Spleen (tissue), 11 donors: ENCODE measurements around the gene CD79A. TPM values are rescaled to one million over a fixed set of nuclear protein-coding genes. Genes with fewer than 3 reads are reported as not detected.

Source experiments
- DNase-seq: peaks from one replicate; pipeline ENCODE4 v3.0.0-alpha.2; 2020
- H3K27ac ChIP-seq, 8 donors: fragments of 200-600 bp; sonication (generic) in 7 of 8; 1 replicate in 4 of 8; 2 replicates in 4 of 8; pipeline versions ENCODE4 v1.5.0 to v1.8.0; 2016 to 2021; ENCODE audit warnings: inconsistent platforms in 4 of 8, mild to moderate bottlenecking in 4 of 8, moderate library complexity in 1 of 8
- H3K27me3 ChIP-seq, 7 donors: fragments of 200-600 bp; sonication (generic) in 6 of 7; replicated peaks in 1 of 7; 1 replicate in 4 of 7; 2 replicates in 3 of 7; pipeline versions ENCODE4 v1.5.0 to v1.8.0; 2016 to 2021; ENCODE audit warnings: inconsistent platforms in 3 of 7, mild to moderate bottlenecking in 1 of 7
- H3K36me3 ChIP-seq, 6 donors: fragments of 200-600 bp; sonication (generic) in 5 of 6; 1 replicate in 4 of 6; 2 replicates in 2 of 6; pipeline versions ENCODE4 v1.5.0 to v1.8.0; 2016 to 2021; ENCODE audit warnings: inconsistent platforms in 2 of 6
- H3K4me1 ChIP-seq, 6 donors: fragments of 200-600 bp; sonication (generic) in 5 of 6; 1 replicate in 3 of 6; 2 replicates in 3 of 6; pipeline versions ENCODE4 v1.5.0 to v1.8.0; 2016 to 2021; ENCODE audit warnings: inconsistent platforms in 3 of 6
- H3K4me3 ChIP-seq, 8 donors: fragments of 200-600 bp; sonication (generic) in 7 of 8; 1 replicate in 4 of 8; 2 replicates in 4 of 8; pipeline versions ENCODE4 v1.5.0 to v1.8.0; 2016 to 2021; ENCODE audit warnings: inconsistent platforms in 4 of 8, mild to moderate bottlenecking in 4 of 8, moderate library complexity in 2 of 8
- H3K9me3 ChIP-seq, 8 donors: fragments of 200-600 bp; sonication (generic) in 7 of 8; 1 replicate in 4 of 8; 2 replicates in 4 of 8; pipeline versions ENCODE4 v1.5.0 to v1.8.0; 2016 to 2021; ENCODE audit warnings: inconsistent platforms in 4 of 8
- POLR2A ChIP-seq, 3 donors: fragments of 450-650 bp; IDR thresholded peaks; one replicate each; pipeline ENCODE4 v1.5.1; 2017; ENCODE audit warnings: antibody characterized with exemption in 3 of 3, mild to moderate bottlenecking in 1 of 3
- POLR2AphosphoS5 ChIP-seq, 3 donors: sonication (generic); formaldehyde crosslinking; IDR thresholded peaks; one replicate each; pipeline ENCODE4 v1.5.1; 2017; ENCODE audit warnings: antibody characterized with exemption in 3 of 3
- WGBS, 5 donors: extraction: QIAGEN DNeasy Blood & Tissue Kit in 3 of 5; methylation state at CpG; one replicate each; pipeline versions ENCODE4 v1.1.5 to v1.1.7; 2013 to 2018; 5-methylcytosine and 5-hydroxymethylcytosine counted together
- intact Hi-C: fragments of 100-400 bp; cut with DNase I; formaldehyde crosslinking; loops from one replicate; pipeline ENCODE4 v1.15.0; 2023; ENCODE audit warnings: low total_unique reads
- polyA plus RNA-seq, 3 donors: library from polyadenylated mRNA; stranded (reverse); fragments of 200-250 nt; gene quantifications; one replicate each; pipeline ENCODE4 v1.2.1, GENCODE V29; 2013
- total RNA-seq, 7 donors: library from RNA; depleted of rRNA in 3 of 7; stranded (reverse); fragments of >200 nt in 3 of 7; fragmentation: NEBNext Ultra II Directional in 4 of 7; extraction: Animal tissue kit (Norgen Biotek cat#: 25700) in 4 of 7; gene quantifications; one replicate each; pipeline versions ENCODE4 v1.1.0 to v1.2.1, GENCODE V29; 2016 to 2021
- TF ChIP-seq, protein P1 (sequence below), 11 experiments: fragments of 200-600 bp in 7 of 11; fragments of 450-650 bp in 4 of 11; sonication (generic) in 4 of 11; IDR thresholded peaks in 8 of 11; conservative IDR thresholded peaks in 3 of 11; 1 replicate in 7 of 11; 2 replicates in 4 of 11; pipeline versions ENCODE4 v1.4.0 to v1.8.0; 2016 to 2021; ENCODE audit warnings: antibody characterized with exemption in 11 of 11, inconsistent platforms in 4 of 11, mild to moderate bottlenecking in 1 of 11
- donor health status: healthy with polysubstance abuse.
- donor health status: DM: no; HTN: no; CAD: no; lungs with moderate emphysema.
- donor health status: DM: no; HTN: no; CAD: no.
- donor health status: Bipolar disorder and iron deficiency.
- donor health status: healthy.
- donor health status: DM: no; HTN: no; CAD: no.
- donor health status: DM: yes; HTN: yes; CAD: no.

Gene CD79A
- total and polyA plus RNA-seq, 10 donors: 222 to 1,033 (median 311) TPM

DNA sequence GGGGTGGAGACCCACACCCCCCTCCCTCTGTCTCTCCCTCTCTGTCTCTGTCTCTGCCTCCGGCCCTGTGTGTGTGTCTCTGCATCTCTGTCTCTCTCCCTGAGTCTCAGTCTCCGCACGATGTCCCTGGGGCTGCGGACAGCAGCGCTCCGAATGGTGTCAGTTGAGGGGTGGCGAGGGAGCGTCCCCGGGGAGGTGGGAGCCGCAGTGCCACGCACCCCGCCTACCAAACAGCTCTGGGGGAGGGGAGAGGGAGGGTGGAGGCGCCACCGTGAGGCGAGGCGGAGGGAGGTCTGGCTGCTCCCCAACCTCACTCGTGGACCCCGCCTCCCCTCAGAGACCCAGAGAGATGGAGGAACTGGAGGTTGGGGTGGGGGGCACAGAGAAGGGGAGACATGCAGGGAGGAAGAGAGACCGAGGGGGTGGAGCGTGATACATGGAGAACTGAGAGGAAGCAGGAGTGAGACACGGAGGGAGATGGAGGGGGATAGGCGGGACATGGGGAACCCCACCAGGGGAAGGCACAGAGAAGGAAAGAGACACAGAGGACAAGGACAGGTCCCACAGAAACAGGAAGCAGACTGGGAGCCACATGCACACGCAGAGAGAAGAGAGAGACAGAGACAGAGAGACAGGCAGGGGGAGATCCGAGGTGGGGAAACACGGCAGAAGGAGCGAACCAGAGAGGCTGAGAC lies 44.0 kb downstream of the CD79A start:
- peak; percentile 75 for DNase-seq
- no peaks in the 10 kb centered on the region for H3K9me3 ChIP-seq
- intact Hi-C loops: no loop called here
- no peaks in the 10 kb centered on the region for H3K36me3 ChIP-seq
- 8 to 33% (median 15%) methylated on average over 22 to 26 of the region's 26 CpGs for WGBS, 5 donors
- no peak overlapping the region for H3K27ac ChIP-seq
- TF ChIP-seq POLR2AphosphoS5 (IDR thresholded peaks at IDR 0.05) (peak in 1 of 3 donors; percentile 29), POLR2A (IDR thresholded peaks at IDR 0.05) (no peak)
- TF ChIP-seq, protein P1, sequence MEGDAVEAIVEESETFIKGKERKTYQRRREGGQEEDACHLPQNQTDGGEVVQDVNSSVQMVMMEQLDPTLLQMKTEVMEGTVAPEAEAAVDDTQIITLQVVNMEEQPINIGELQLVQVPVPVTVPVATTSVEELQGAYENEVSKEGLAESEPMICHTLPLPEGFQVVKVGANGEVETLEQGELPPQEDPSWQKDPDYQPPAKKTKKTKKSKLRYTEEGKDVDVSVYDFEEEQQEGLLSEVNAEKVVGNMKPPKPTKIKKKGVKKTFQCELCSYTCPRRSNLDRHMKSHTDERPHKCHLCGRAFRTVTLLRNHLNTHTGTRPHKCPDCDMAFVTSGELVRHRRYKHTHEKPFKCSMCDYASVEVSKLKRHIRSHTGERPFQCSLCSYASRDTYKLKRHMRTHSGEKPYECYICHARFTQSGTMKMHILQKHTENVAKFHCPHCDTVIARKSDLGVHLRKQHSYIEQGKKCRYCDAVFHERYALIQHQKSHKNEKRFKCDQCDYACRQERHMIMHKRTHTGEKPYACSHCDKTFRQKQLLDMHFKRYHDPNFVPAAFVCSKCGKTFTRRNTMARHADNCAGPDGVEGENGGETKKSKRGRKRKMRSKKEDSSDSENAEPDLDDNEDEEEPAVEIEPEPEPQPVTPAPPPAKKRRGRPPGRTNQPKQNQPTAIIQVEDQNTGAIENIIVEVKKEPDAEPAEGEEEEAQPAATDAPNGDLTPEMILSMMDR (IDR thresholded peaks at IDR 0.05 in 8 of 11, conservative IDR thresholded peaks at IDR 0.05 in 3 of 11): no peak
- H3K4me3 ChIP-seq: no peak overlapping the region
- peaks cover 0 to 46% (median 12%) of the 10 kb centered on the region in 6 donors for H3K4me1 ChIP-seq
- H3K27me3 ChIP-seq: peaks cover 0 to 83% (median 66%) of the 10 kb centered on the region in 7 donors

DNA sequence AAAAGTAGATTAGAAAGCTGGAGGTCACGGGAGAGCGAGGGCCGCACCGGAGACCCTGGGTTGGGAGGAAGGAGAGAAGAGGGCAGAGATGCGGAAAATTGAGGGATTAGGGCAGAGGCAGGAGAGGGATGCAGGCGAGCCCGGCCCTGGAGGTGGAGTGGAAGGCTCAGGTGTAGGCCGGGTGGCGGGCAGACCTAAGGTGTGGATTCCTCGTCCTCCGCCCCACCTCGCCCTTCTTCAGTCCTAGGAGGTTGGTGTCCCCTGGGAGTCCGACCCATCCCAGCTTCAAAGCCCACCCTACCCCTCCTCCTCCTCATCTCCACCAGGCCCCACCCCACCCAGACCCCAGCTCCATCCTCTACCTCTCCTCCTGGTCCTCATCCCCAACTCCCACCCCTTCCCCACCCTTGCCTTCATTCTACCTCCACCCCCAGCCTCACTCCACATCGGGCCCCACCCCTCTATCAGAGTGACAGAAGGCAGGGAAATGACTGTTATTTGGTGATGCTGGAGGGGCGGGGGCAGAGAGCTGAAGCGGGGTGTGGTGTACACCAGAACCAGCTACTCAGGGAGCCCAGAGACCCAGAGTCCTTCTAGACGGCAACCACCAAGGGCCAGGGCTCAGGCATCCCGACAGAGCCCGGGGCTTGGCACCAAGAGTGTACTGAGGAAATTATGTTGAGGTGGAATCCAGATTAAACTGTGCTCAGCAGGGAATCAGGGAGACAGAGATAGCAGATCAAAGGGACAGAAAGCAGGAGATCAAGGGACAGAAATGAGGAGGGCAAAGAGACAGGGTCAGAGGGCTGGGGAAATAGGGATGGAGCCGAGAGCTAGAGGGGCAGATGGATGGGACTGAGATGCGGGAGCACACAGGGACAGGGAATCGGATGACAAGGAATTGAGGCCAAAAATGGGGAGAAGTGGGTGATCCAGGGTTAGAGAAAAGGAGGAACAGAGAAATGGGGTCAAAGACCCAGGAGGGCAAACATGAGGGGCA lies 44.8 kb downstream of the CD79A start:
- Histone ChIP-seq H3K4me3 (no peak overlapping the region), H3K9me3 (no peaks in the 10 kb centered on the region), H3K27me3 (peaks cover 0 to 83% (median 66%) of the 10 kb centered on the region in 7 donors), H3K4me1 (peaks cover 0 to 43% (median 11%) of the 10 kb centered on the region in 6 donors), H3K27ac (no peak overlapping the region), H3K36me3 (no peaks in the 10 kb centered on the region)
- TF ChIP-seq POLR2AphosphoS5 (IDR thresholded peaks at IDR 0.05) (no peak), POLR2A (IDR thresholded peaks at IDR 0.05) (no peak)
- TF ChIP-seq, protein P1 (IDR thresholded peaks at IDR 0.05 in 8 of 11, conservative IDR thresholded peaks at IDR 0.05 in 3 of 11): no peak
- no peak for DNase-seq
- intact Hi-C loops: no loop called here
- WGBS, 5 donors: 21 to 32% (median 29%) methylated on average over 20 to 22 of the region's 22 CpGs

DNA sequence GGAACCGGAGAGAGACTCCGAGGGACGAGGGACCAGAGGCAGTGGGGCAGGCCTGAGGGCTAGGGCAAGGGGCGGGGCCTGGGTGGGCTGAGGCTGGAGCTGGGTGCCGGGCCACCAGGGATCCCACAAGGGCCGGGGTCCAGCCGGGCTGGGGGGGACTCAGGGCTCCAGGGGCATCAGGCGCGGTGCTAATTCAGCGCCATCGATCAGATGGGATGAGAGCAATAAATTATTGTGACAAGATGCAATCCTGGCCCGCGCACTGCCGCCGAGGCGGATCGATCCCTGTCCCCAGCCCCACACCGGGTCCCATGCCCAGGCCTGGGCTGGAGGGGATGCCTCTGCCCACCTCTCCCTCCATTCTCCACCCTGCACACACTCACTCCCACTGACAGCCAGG lies 45.5 kb downstream of the CD79A start:
- H3K36me3 ChIP-seq: no peaks in the 10 kb centered on the region
- peaks cover 0 to 83% (median 66%) of the 10 kb centered on the region in 7 donors for H3K27me3 ChIP-seq
- peaks cover 0 to 50% (median 16%) of the 10 kb centered on the region in 6 donors for H3K4me1 ChIP-seq
- H3K27ac ChIP-seq: no peak overlapping the region
- H3K9me3 ChIP-seq: no peaks in the 10 kb centered on the region
- TF ChIP-seq POLR2A (IDR thresholded peaks at IDR 0.05) (no peak), POLR2AphosphoS5 (IDR thresholded peaks at IDR 0.05) (peak in 1 of 3 donors; percentile 11)
- TF ChIP-seq, protein P1 (IDR thresholded peaks at IDR 0.05 in 8 of 11, conservative IDR thresholded peaks at IDR 0.05 in 3 of 11): no peak
- H3K4me3 ChIP-seq: no peak overlapping the region
- DNase-seq: no peak
- intact Hi-C loops: no loop called here
- WGBS, 5 donors: 22 to 36% (median 27%) methylated on average over 11 to 18 of the region's 18 CpGs
